Sigmoid colon (tissue), 7 donors: Measurements from ENCODE around the gene PTPRD. TPM values are rescaled to one million over a fixed set of nuclear protein-coding genes. Genes with fewer than 3 reads are reported as not detected.

Source experiments
- DNase-seq: peaks from one replicate; pipeline ENCODE4 v3.0.0-alpha.2; 2019
- H3K27ac ChIP-seq, 4 donors: fragments of 200-600 bp; sonication (generic); one replicate each; pipeline ENCODE4 v1.5.1; 2016 to 2019; ENCODE audit warnings: mild to moderate bottlenecking in 1 of 4
- H3K27me3 ChIP-seq, 3 donors: fragments of 200-600 bp; sonication (generic); one replicate each; pipeline ENCODE4 v1.5.1; 2019; ENCODE audit warnings: mild to moderate bottlenecking in 1 of 3
- H3K36me3 ChIP-seq, 4 donors: fragments of 200-600 bp; sonication (generic); one replicate each; pipeline ENCODE4 v1.5.1; 2016 to 2019
- H3K4me1 ChIP-seq, 4 donors: fragments of 200-600 bp; sonication (generic); one replicate each; pipeline ENCODE4 v1.5.1; 2017 to 2019
- H3K4me3 ChIP-seq, 4 donors: fragments of 200-600 bp; sonication (generic); one replicate each; pipeline ENCODE4 v1.5.1; 2017 to 2019; ENCODE audit warnings: mild to moderate bottlenecking in 2 of 4, moderate library complexity in 1 of 4
- H3K9me3 ChIP-seq, 4 donors: fragments of 200-600 bp in 3 of 4; sonication (generic) in 3 of 4; one replicate each; pipeline versions ENCODE4 v1.5.1 to v1.6.1; 2013 to 2019
- EP300 ChIP-seq, 4 donors: sonication (generic); formaldehyde crosslinking; IDR thresholded peaks; one replicate each; pipeline ENCODE4 v1.6.1; 2017; ENCODE audit warnings: antibody characterized with exemption in 4 of 4
- POLR2A ChIP-seq, 2 donors: fragments of 450-650 bp; IDR thresholded peaks; one replicate each; pipeline ENCODE4 v1.6.1; 2016; ENCODE audit warnings: antibody characterized with exemption in 2 of 2, mild to moderate bottlenecking in 2 of 2, moderate library complexity in 2 of 2
- POLR2AphosphoS5 ChIP-seq, 4 donors: sonication (generic); formaldehyde crosslinking; IDR thresholded peaks; one replicate each; pipeline ENCODE4 v1.6.1; 2017; ENCODE audit warnings: antibody characterized with exemption in 4 of 4
- WGBS, 2 donors: extraction: QIAGEN DNeasy Blood & Tissue Kit; methylation state at CpG; one replicate each; pipeline ENCODE4 v1.1.7; 2013; 5-methylcytosine and 5-hydroxymethylcytosine counted together
- intact Hi-C: fragments of 100-400 bp; cut with DNase I; formaldehyde crosslinking; loops from one replicate; pipeline ENCODE4 v1.15.1; 2023
- polyA plus RNA-seq, 3 donors: library from polyadenylated mRNA; stranded (reverse); fragments of 200-250 nt; gene quantifications; one replicate each; pipeline ENCODE4 v1.2.3, GENCODE V29; 2013
- total RNA-seq, 4 donors: library from RNA; depleted of rRNA; stranded (reverse); fragments of >200 nt; gene quantifications; one replicate each; pipeline ENCODE4 v1.1.0, GENCODE V29; 2016
- TF ChIP-seq, protein P1 (sequence below), 4 experiments: fragments of 450-650 bp in 3 of 4; fragments of 200-600 bp in 1 of 4; IDR thresholded peaks; one replicate each; pipeline ENCODE4 v1.5.1; 2016 to 2019; ENCODE audit warnings: antibody characterized with exemption in 4 of 4, mild to moderate bottlenecking in 3 of 4, moderate library complexity in 2 of 4
- donor health status: healthy with polysubstance abuse.
- donor health status: Bipolar disorder and iron deficiency.
- donor health status: healthy.

Gene PTPRD
- total and polyA plus RNA-seq, 7 donors: 1.2 to 18.3 (median 6.3) TPM

DNA sequence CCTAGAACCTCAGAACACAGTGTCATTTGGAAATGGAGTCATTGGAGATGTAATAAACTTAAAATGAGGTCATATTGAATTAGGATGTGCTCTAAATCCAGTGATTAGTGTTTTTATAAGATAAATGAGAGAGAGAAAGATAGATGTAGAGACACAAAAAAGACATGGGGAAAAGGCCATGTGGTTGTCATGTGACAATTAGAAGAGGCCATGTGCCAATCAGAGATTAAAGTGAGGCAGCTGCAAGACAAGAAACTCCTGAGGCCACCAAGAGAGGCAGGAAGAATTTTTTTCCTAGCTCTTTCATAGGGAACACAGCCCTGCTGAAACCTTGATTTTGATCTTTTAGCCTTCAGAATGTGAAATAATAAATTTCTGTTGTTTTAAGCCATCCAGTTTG, 1307.2 kb downstream of the PTPRD start:
- Histone ChIP-seq H3K36me3 (no peaks in the 10 kb centered on the region), H3K4me1 (no peaks in the 10 kb centered on the region), H3K9me3 (no peaks in the 10 kb centered on the region), H3K27ac (no peak overlapping the region), H3K27me3 (no peaks in the 10 kb centered on the region), H3K4me3 (no peak overlapping the region)
- intact Hi-C loops: no loop called here
- no peak for TF ChIP-seq POLR2A (IDR thresholded peaks at IDR 0.05)
- no peak for TF ChIP-seq EP300 (IDR thresholded peaks at IDR 0.05)
- TF ChIP-seq POLR2AphosphoS5 (IDR thresholded peaks at IDR 0.05): no peak
- TF ChIP-seq, protein P1, sequence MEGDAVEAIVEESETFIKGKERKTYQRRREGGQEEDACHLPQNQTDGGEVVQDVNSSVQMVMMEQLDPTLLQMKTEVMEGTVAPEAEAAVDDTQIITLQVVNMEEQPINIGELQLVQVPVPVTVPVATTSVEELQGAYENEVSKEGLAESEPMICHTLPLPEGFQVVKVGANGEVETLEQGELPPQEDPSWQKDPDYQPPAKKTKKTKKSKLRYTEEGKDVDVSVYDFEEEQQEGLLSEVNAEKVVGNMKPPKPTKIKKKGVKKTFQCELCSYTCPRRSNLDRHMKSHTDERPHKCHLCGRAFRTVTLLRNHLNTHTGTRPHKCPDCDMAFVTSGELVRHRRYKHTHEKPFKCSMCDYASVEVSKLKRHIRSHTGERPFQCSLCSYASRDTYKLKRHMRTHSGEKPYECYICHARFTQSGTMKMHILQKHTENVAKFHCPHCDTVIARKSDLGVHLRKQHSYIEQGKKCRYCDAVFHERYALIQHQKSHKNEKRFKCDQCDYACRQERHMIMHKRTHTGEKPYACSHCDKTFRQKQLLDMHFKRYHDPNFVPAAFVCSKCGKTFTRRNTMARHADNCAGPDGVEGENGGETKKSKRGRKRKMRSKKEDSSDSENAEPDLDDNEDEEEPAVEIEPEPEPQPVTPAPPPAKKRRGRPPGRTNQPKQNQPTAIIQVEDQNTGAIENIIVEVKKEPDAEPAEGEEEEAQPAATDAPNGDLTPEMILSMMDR (IDR thresholded peaks at IDR 0.05): no peak
- no peak for DNase-seq

DNA sequence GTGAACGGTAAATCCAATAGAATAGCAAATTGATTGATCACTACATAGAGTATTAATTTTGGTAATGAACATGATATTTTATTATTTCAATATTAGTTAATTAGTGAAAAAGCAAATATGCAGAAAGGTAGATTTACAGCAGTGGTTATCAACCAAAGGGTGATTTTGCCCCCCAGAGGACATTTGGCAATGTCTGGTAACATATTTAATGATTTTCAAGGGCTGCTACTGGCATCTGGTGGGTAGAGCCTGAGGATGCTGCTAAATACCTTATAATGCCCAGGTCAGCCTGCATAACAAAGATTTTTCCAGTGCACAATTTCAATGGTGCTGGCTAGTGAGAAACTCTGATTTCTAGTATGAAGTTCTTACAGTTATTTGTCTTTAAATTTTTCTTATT, 1313.7 kb downstream of the PTPRD start:
- Histone ChIP-seq H3K9me3 (no peaks in the 10 kb centered on the region), H3K4me1 (no peaks in the 10 kb centered on the region), H3K27me3 (no peaks in the 10 kb centered on the region), H3K27ac (no peak overlapping the region), H3K36me3 (no peaks in the 10 kb centered on the region), H3K4me3 (no peak overlapping the region)
- no peak for DNase-seq
- intact Hi-C loops: no loop called here
- WGBS, 2 donors: 83 to 91% methylated on average over 1 of the region's 1 CpG
- TF ChIP-seq EP300 (IDR thresholded peaks at IDR 0.05) (no peak), POLR2A (IDR thresholded peaks at IDR 0.05) (no peak), POLR2AphosphoS5 (IDR thresholded peaks at IDR 0.05) (no peak)
- TF ChIP-seq, protein P1 (IDR thresholded peaks at IDR 0.05): no peak

DNA sequence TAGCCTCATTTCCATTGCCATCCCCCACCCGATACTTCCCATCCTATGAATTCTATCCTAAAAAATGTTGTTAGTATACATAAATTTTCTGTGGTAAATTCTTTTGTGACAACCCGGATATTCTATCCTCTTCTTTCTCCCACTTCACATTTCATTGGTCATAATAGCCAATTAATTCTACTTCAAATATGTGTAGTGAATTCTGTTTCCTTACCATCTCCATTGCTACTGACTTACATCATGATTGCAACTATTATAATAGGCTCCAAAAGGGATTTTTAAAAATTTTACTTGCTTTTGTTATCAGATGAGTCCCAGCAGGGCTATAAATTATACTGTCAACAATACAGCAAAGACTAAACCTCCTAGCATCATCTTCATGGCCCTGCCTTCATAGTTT, 1326.8 kb downstream of the PTPRD start:
- no peaks in the 10 kb centered on the region for H3K27me3 ChIP-seq
- no peaks in the 10 kb centered on the region for H3K4me1 ChIP-seq
- no peak overlapping the region for H3K27ac ChIP-seq
- 89 to 94% methylated on average over 2 of the region's 2 CpGs for WGBS, 2 donors
- H3K36me3 ChIP-seq: no peaks in the 10 kb centered on the region
- DNase-seq: no peak
- intact Hi-C loops: no loop called here
- TF ChIP-seq POLR2AphosphoS5 (IDR thresholded peaks at IDR 0.05) (no peak), EP300 (IDR thresholded peaks at IDR 0.05) (no peak), POLR2A (IDR thresholded peaks at IDR 0.05) (no peak)
- TF ChIP-seq, protein P1 (IDR thresholded peaks at IDR 0.05): no peak
- no peak overlapping the region for H3K4me3 ChIP-seq
- H3K9me3 ChIP-seq: no peaks in the 10 kb centered on the region

DNA sequence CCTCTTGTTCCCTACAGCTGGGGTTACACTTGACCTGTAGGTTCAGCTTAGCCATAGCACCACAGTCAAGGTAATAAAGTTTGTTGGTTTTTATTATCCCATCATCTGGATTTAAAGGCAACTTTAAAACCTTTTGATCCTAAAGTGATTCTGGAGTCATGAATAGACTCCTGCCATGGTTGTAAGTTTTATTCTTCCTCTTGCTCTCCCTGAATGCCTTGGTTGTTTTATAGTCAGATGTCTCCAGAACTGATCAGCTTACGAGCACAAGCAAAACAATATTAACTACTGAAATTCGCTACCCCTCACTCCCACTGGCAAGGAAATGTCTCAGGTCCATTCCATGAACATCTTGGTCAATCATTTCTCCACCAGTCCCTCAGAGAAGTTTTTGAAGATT, 1328.6 kb downstream of the PTPRD start:
- DNase-seq: no peak
- Histone ChIP-seq H3K4me1 (no peaks in the 10 kb centered on the region), H3K4me3 (no peak overlapping the region), H3K27ac (no peak overlapping the region), H3K9me3 (no peaks in the 10 kb centered on the region), H3K27me3 (no peaks in the 10 kb centered on the region), H3K36me3 (no peaks in the 10 kb centered on the region)
- 28 to 70% methylated on average over 2 of the region's 2 CpGs for WGBS, 2 donors
- intact Hi-C loops: no loop called here
- TF ChIP-seq, protein P1 (IDR thresholded peaks at IDR 0.05): no peak
- TF ChIP-seq EP300 (IDR thresholded peaks at IDR 0.05) (no peak), POLR2AphosphoS5 (IDR thresholded peaks at IDR 0.05) (no peak), POLR2A (IDR thresholded peaks at IDR 0.05) (no peak)
